ENCODE data around the gene ADAMTSL1. TPM values are rescaled to one million over a fixed set of nuclear protein-coding genes. Genes with fewer than 3 reads are reported as not detected.

The ADAMTSL1 gene
- total and polyA plus RNA-seq, 2 experiments from 2014 or later: 2.3 to 5.0 TPM

GRCh38 chr9:18452276-18452675, 21.7 kb upstream of the ADAMTSL1 start (continued):
- TF ChIP-seq ZNF462 (CRISPR knock-in tag; IDR thresholded peaks at IDR 0.05): no peak
- TF ChIP-seq EZH2phosphoT487 (IDR thresholded peaks at IDR 0.05; ENCODE audit: unreplicated experiment): no peak
- TF ChIP-seq CTCF (conservative IDR thresholded peaks at IDR 0.05; ENCODE audit: low read depth in 2 of 2): no peak
- TF ChIP-seq JUNB (IDR thresholded peaks at IDR 0.05; ENCODE audit: unreplicated experiment): no peak
- no peak for TF ChIP-seq POLR2AphosphoS5 (IDR thresholded peaks at IDR 0.05; ENCODE audit: low read depth)

- Histone ChIP-seq H3K4me2 (no peak overlapping the region), H3F3A (replicated peaks; ENCODE audit: low read depth) (no peaks in the 10 kb centered on the region), H3K4me3 (no peak overlapping the region), H3K4me1 (ENCODE audit: insufficient read depth) (no peaks in the 10 kb centered on the region), H2AFZ (no peak overlapping the region), H3K36me3 (ENCODE audit: insufficient read depth) (no peaks in the 10 kb centered on the region), H4K20me1 (replicated peaks; ENCODE audit: insufficient read depth) (no peaks in the 10 kb centered on the region), H3K9me2 (ENCODE audit: insufficient read depth) (no peaks in the 10 kb centered on the region; the same call in none of the 2 replicates), H3K27ac (ENCODE audit: low read depth) (no peak overlapping the region), H3K27me3 (ENCODE audit: insufficient read depth) (no peaks in the 10 kb centered on the region), H3K79me2 (replicated peaks; ENCODE audit: insufficient read depth) (no peaks in the 10 kb centered on the region)
- no peak overlapping the region for H3K4me3 Mint-ChIP-seq
- H3K27me3 Mint-ChIP-seq (ENCODE audit: insufficient read depth, low read depth, poor library complexity): no peaks in the 10 kb centered on the region
- H3K27ac Mint-ChIP-seq: no peak overlapping the region; the same call in 1 of the 2 replicates
- no peaks in the 10 kb centered on the region for H3K4me1 Mint-ChIP-seq
- no peaks in the 10 kb centered on the region for H3K36me3 Mint-ChIP-seq (ENCODE audit: low read depth)
- no peaks in the 10 kb centered on the region for H3K9me3 Mint-ChIP-seq
- DNase-seq (ENCODE audit: low spot score) (no peak), ATAC-seq (no peak)
- TF ChIP-seq POLR2AphosphoS5 (IDR thresholded peaks at IDR 0.05; ENCODE audit: low read depth) (no peak), EZH2phosphoT487 (IDR thresholded peaks at IDR 0.05; ENCODE audit: unreplicated experiment) (no peak), ZNF114 (CRISPR knock-in tag; IDR thresholded peaks at IDR 0.05) (no peak), EZH2 (IDR thresholded peaks at IDR 0.05; ENCODE audit: low read depth, unreplicated experiment) (no peak), ZNF462 (CRISPR knock-in tag; IDR thresholded peaks at IDR 0.05) (no peak)
These were observed 17.2 kb upstream of the ADAMTSL1 start for GRCh38 chr9:18456624-18457237.
